Activated T-cell treated with anti-CD3 and anti-CD28 coated beads for 1 hour (primary cell): Measurements from ENCODE around the gene TRPM4.
"Not testable (repeated sequence)": the region's sequence is repeated elsewhere in the genome, so short reads cannot be mapped to it uniquely, and the experiment has no call there.

Source experiments
- DNase-seq: peaks from one replicate; pipeline ENCODE4 v3.0.0-alpha.2; 2020; ENCODE audit warnings: low read depth

The TRPM4 gene

DNA sequence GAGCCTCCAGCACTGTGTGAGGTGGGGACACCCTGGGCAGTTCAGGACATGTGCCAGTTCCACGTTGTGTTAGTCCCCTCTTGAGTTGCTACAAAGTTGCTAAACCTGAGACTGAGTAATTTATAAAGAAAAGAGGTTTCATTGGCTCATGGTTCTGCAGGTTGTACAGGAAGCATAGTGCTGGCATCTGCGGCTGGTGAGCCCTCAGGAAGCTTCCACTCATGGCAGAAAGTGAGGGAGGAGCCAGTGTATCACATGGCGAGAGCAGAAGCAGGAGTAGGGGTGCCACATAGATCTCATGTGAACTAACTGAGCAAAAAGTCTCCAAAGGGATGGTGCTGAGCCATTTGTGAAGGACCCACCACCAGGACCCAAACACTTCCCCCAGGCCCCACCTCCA lies 33.2 kb downstream of the TRPM4 start:
- no peak for DNase-seq

- no peak for DNase-seq
These were observed 36.3 kb downstream of the TRPM4 start for GRCh38 chr19:49193822-49194394.

GRCh38 chr19:49194408-49194807 lies 36.8 kb downstream of the TRPM4 start:
- no peak for DNase-seq

DNA sequence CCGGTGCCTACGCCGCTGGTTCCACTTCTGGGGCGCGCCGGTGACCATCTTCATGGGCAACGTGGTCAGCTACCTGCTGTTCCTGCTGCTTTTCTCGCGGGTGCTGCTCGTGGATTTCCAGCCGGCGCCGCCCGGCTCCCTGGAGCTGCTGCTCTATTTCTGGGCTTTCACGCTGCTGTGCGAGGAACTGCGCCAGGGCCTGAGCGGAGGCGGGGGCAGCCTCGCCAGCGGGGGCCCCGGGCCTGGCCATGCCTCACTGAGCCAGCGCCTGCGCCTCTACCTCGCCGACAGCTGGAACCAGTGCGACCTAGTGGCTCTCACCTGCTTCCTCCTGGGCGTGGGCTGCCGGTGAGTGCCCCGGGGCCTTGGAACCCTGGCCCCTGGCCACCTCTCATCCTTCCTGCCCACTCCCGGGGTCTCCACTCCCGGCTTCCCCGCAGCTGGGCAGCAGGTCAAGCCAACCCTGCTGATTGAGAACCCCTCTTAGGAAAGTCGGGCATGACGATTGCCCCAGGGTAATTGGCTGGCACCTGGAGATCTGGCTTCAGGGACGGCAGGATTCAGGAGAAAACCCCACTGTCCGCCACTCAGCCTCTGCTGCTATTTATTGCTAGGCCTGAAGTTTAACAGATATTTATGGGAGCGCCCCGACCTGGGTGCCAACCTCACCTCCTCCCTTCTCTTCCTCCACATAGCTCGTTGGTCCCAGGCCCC lies 39.1 kb downstream of the TRPM4 start:
- DNase-seq, result no peak

- DNase-seq, result no peak
These were observed 42.8 kb downstream of the TRPM4 start for GRCh38 chr19:49200238-49200862.

DNA sequence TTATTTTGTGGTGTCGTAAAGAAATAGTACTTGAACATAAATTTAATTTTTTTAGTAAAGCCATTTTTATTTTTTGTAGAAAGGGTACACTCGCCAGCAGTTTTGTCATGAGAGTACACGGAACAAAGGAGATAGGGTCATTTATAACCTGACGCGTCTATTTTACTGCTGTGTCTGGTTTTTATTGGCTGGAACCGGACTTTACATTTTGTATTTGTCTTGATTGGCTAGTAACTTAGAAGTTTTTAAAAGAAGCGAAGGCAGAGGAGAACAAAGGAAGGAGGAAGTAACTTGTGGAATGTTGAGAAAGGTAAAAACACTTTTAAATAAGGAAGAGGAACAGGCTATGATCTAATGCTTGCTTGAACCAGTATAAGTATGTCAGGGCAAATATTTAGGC lies 43.5 kb downstream of the TRPM4 start:
- no peak for DNase-seq

GRCh38 chr19:49205114-49205513 lies 47.5 kb downstream of the TRPM4 start:
- no peak for DNase-seq

GRCh38 chr19:49209502-49209901 lies 51.9 kb downstream of the TRPM4 start:
- not testable (repeated sequence) for DNase-seq

- DNase-seq, result peak; percentile 12
These were observed 52.7 kb downstream of the TRPM4 start for GRCh38 chr19:49210108-49210900.

DNA sequence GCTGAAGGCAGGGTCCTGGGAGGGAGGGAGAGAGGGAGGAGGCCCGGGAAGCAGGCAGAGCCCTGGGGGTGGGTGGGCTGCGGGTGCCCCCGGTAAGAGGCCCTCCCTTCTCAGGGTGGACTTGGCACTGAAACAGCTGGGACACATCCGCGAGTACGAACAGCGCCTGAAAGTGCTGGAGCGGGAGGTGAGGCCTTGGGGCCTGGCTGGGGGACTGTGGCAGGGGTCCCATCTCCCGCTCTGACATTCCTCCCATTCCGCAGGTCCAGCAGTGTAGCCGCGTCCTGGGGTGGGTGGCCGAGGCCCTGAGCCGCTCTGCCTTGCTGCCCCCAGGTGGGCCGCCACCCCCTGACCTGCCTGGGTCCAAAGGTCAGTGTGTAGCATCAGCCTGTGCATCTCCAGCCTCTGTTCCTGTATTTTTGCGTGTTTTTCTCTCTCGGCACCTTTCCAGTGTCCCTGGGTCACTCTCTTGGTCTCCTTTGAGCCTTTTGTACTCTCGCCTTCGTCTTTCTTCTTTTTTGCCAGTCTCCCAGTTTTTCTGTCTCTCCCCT lies 53.4 kb downstream of the TRPM4 start:
- no peak for DNase-seq

GRCh38 chr19:49212016-49212701 lies 54.6 kb downstream of the TRPM4 start:
- no peak for DNase-seq

DNA sequence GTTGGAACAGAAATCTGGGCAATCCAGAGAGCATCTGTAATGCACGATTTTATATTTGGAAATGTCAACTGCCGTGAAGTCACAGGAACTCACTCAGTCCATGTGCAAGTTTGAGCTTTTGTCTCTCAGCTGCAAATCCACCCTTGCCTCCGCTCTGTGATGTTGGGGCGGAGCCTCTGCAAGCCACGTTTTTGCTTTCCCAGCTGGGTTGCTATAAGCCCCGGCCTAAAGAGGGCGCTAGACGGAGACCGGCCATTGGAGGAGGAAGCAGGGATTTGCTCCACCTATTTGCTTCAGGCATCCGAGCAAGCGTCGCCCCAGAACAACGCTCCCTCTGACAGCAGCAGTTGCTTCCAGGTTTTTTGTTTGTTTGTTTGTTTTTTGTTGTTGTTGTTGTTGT lies 56.2 kb downstream of the TRPM4 start:
- no peak for DNase-seq

DNA sequence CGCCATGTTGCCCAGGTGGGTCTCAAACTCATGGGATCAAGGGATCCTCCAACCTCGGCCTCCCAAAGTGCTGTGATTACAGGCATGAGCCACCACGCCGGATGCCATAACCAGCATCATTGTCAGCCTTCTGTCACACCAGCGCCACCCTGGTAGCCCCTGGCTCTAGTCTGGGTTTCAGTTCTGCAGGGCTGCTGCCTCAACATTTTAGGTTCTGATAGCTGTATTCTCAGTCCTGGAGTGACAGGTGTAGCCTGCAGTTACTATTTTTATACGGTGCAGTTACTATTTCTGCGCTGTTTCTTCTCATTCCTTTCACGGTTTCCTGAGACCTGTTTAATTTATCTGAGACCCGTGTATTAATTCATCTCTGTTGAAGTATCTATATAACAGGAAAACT lies 57.1 kb downstream of the TRPM4 start:
- DNase-seq, result no peak

DNA sequence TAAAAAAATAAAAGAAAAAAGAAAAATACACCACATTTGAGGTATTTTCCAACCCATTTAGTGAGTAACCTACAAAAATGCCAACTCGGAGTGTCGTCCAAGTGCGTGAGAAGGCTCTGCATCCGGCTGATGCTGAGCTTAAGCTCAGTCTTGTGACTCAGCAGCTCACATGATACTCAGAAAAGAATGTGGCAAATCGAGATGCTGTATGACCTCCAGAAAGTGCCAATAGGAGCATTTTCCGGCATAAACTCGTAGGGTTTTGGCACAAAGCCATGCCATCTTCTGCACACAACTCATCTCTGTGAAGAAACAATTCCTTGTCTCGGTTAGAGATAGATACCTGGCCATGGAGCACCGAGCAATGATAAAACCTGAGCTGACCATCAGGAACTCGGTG lies 58.5 kb downstream of the TRPM4 start:
- DNase-seq, result no peak

DNA sequence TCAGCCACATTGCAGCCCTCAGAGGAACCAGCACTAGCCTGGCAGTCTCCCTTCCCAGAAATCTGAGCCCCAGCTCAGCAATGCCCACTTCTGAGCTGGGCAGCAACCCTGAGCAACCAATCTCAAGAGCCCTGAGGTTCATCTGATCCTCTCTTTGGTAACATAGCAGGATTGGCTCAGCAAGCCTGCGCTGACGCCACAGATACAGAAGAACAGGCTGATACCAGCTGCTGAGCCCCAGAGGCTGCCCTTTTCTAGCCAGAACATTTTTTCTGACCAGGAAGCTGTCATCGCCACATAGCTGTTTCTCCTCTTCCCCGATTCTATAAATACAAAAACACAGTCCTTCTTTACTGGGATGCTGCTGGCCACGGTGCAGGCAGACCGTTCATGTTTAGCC lies 59.8 kb downstream of the TRPM4 start:
- no peak for DNase-seq

- DNase-seq, result no peak
These were observed 64.4 kb downstream of the TRPM4 start for GRCh38 chr19:49222011-49222410.

GRCh38 chr19:49222528-49222927 lies 64.9 kb downstream of the TRPM4 start:
- DNase-seq, result no peak

GRCh38 chr19:49223472-49223871 lies 65.9 kb downstream of the TRPM4 start:
- DNase-seq, result no peak

GRCh38 chr19:49224441-49224840 lies 66.8 kb downstream of the TRPM4 start:
- not testable (repeated sequence) for DNase-seq

GRCh38 chr19:49224879-49225278 lies 67.3 kb downstream of the TRPM4 start:
- no peak for DNase-seq

DNA sequence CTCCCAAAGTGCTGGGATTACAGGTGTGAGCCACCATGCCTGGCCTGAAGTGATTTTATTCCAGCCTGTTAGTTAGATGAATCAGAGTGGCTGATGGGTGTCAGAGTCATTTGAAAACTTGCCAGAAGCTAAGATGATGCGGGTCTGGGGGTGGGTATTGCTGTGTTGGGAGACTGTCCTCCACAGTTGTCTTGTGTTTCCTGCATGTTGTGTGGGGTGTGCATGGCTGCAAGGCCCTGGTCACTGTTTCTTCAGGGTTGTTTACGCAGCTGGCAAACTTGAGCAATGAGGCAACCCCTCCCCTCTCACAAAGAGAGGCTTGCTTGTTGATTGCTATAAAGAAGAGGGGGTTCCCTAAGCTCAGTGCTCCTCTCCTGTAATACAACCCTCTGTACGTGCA lies 71.8 kb downstream of the TRPM4 start:
- no peak for DNase-seq

DNA sequence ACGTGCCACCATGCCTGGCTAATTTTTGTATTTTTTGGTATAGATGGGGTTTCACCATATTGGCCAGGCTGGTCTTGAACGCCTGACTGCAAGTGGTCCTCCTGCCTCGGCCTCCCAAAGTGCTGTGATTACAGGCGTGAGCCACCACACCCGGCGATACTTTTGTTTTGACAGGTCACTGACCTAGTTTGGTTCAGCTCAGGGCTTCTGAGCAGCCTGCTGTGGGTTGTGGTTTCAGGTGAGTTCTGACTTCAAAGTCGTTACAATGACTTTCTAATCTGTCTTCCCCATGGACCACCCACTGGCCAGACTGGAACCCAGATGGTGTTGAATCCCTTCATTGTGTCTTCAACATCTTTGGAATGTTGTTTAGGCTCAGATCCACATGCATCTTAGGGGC lies 73.8 kb downstream of the TRPM4 start:
- no peak for DNase-seq
